ENCODE results near the gene GPNMB.

The GPNMB gene

GRCh38 chr7:23249486-23249885, 2.9 kb downstream of the GPNMB start:
- Histone ChIP-seq H2AFZ (no peak overlapping the region), H3K79me2 (no peaks in the 10 kb centered on the region), H3K4me1 (no peaks in the 10 kb centered on the region), H3K4me2 (ENCODE audit: low read length) (no peak overlapping the region), H3K27me3 (ENCODE audit: control insufficient read depth, insufficient read depth, low read length) (peaks cover 3% of the 10 kb centered on the region), H3K4me3 (ENCODE audit: low read depth, low read length) (no peak overlapping the region), H3K27ac (no peak overlapping the region), H3K9me3 (ENCODE audit: control insufficient read depth, low read length) (no peaks in the 10 kb centered on the region), H3K36me3 (ENCODE audit: control insufficient read depth, insufficient read depth, low read length) (no peaks in the 10 kb centered on the region), H3K9ac (no peak overlapping the region)
- TF ChIP-seq CTCF (IDR thresholded peaks at IDR 0.05), result no peak

- H3K4me2 ChIP-seq (ENCODE audit: low read length), result no peak overlapping the region
- no peaks in the 10 kb centered on the region for H3K4me1 ChIP-seq
- H3K4me3 ChIP-seq (ENCODE audit: low read depth, low read length), result no peak overlapping the region
- no peaks in the 10 kb centered on the region for H3K36me3 ChIP-seq (ENCODE audit: control insufficient read depth, insufficient read depth, low read length)
- H2AFZ ChIP-seq, result no peak overlapping the region
- no peaks in the 10 kb centered on the region for H3K79me2 ChIP-seq
- H3K27me3 ChIP-seq (ENCODE audit: control insufficient read depth, insufficient read depth, low read length), result no peaks in the 10 kb centered on the region
- no peak for TF ChIP-seq CTCF (IDR thresholded peaks at IDR 0.05)
- H3K27ac ChIP-seq, result no peak overlapping the region
- no peak overlapping the region for H3K9ac ChIP-seq
- H3K9me3 ChIP-seq (ENCODE audit: control insufficient read depth, low read length), result no peaks in the 10 kb centered on the region
Measured at GRCh38 chr7:23254051-23254681, 7.6 kb downstream of the GPNMB start.

GRCh38 chr7:23256731-23257130, 10.2 kb downstream of the GPNMB start:
- H3K79me2 ChIP-seq, result no peaks in the 10 kb centered on the region
- no peaks in the 10 kb centered on the region for H3K36me3 ChIP-seq (ENCODE audit: control insufficient read depth, insufficient read depth, low read length)
- H3K9me3 ChIP-seq (ENCODE audit: control insufficient read depth, low read length), result no peaks in the 10 kb centered on the region
- no peak overlapping the region for H3K27ac ChIP-seq
- H3K9ac ChIP-seq, result no peak overlapping the region
- no peaks in the 10 kb centered on the region for H3K27me3 ChIP-seq (ENCODE audit: control insufficient read depth, insufficient read depth, low read length)
- H2AFZ ChIP-seq, result no peak overlapping the region
- H3K4me1 ChIP-seq, result no peaks in the 10 kb centered on the region
- H3K4me2 ChIP-seq (ENCODE audit: low read length), result no peak overlapping the region
- TF ChIP-seq CTCF (IDR thresholded peaks at IDR 0.05), result no peak
- no peak overlapping the region for H3K4me3 ChIP-seq (ENCODE audit: low read depth, low read length)

- no peak overlapping the region for H3K27ac ChIP-seq
- H3K36me3 ChIP-seq (ENCODE audit: control insufficient read depth, insufficient read depth, low read length), result no peaks in the 10 kb centered on the region
- TF ChIP-seq CTCF (IDR thresholded peaks at IDR 0.05), result no peak
- H3K27me3 ChIP-seq (ENCODE audit: control insufficient read depth, insufficient read depth, low read length), result no peaks in the 10 kb centered on the region
- no peak overlapping the region for H3K9ac ChIP-seq
- H3K9me3 ChIP-seq (ENCODE audit: control insufficient read depth, low read length), result no peaks in the 10 kb centered on the region
- no peaks in the 10 kb centered on the region for H3K4me1 ChIP-seq
- no peak overlapping the region for H3K4me2 ChIP-seq (ENCODE audit: low read length)
- H2AFZ ChIP-seq, result no peak overlapping the region
- H3K4me3 ChIP-seq (ENCODE audit: low read depth, low read length), result no peak overlapping the region
- H3K79me2 ChIP-seq, result no peaks in the 10 kb centered on the region
Measured at GRCh38 chr7:23260371-23260770, 13.8 kb downstream of the GPNMB start.

GRCh38 chr7:23261843-23262452, 15.4 kb downstream of the GPNMB start:
- no peaks in the 10 kb centered on the region for H3K9me3 ChIP-seq (ENCODE audit: control insufficient read depth, low read length)
- no peaks in the 10 kb centered on the region for H3K27me3 ChIP-seq (ENCODE audit: control insufficient read depth, insufficient read depth, low read length)
- no peak overlapping the region for H3K4me3 ChIP-seq (ENCODE audit: low read depth, low read length)
- H3K79me2 ChIP-seq, result no peaks in the 10 kb centered on the region
- H3K27ac ChIP-seq, result no peak overlapping the region
- H3K36me3 ChIP-seq (ENCODE audit: control insufficient read depth, insufficient read depth, low read length), result no peaks in the 10 kb centered on the region
- TF ChIP-seq CTCF (IDR thresholded peaks at IDR 0.05), result peak; percentile 62
- no peak overlapping the region for H3K9ac ChIP-seq
- no peaks in the 10 kb centered on the region for H3K4me1 ChIP-seq
- H2AFZ ChIP-seq, result no peak overlapping the region
- no peak overlapping the region for H3K4me2 ChIP-seq (ENCODE audit: low read length)

Data from parathyroid adenoma (tissue), 2 donors.